Hematopoietic multipotent progenitor cell treated with erythropoietin and hydrocortisone succinate and interleukin-3 and kit ligand, for 6 days (in vitro differentiated cells): ENCODE results near the gene NBPF26.
A peak's percentile ranks its signal among the peaks of the same experiment; 100 is the strongest.
"Not testable (repeated sequence)": the region's sequence is repeated elsewhere in the genome, so short reads cannot be mapped to it uniquely, and the experiment has no call there.

ENCODE experiments used
- DNase-seq: peaks from one replicate; pipeline ENCODE4 v3.0.0-alpha.2; 2015

NBPF26 gene

GRCh38 chr1:120723715-120724402 is at the start of gene NBPF26:
NBPF26 (plus strand) TSS chr1:120723945.
- peak; percentile 80 for DNase-seq

- DNase-seq = not testable (repeated sequence)
Observed at GRCh38 chr1:120680106-120680819, 43.5 kb upstream of the NBPF26 start.

GRCh38 chr1:120680938-120681337 is 42.8 kb upstream of the NBPF26 start:
- not testable (repeated sequence) for DNase-seq

GRCh38 chr1:120684397-120684796 is 39.3 kb upstream of the NBPF26 start:
- not testable (repeated sequence) for DNase-seq

- not testable (repeated sequence) for DNase-seq
Observed at GRCh38 chr1:120685622-120686021, 38.1 kb upstream of the NBPF26 start.

- DNase-seq = not testable (repeated sequence)
Observed at GRCh38 chr1:120687250-120687649, 36.5 kb upstream of the NBPF26 start.

GRCh38 chr1:120700807-120701562 is 22.8 kb upstream of the NBPF26 start:
- DNase-seq = not testable (repeated sequence)

GRCh38 chr1:120723358-120723714 is 409 bp upstream of the NBPF26 start:
- DNase-seq = not testable (repeated sequence)

GRCh38 chr1:120724507-120724906 is 762 bp downstream of the NBPF26 start:
- not testable (repeated sequence) for DNase-seq

- DNase-seq = not testable (repeated sequence)
Observed at GRCh38 chr1:120728811-120729210, 5.1 kb downstream of the NBPF26 start.

- not testable (repeated sequence) for DNase-seq
Observed at GRCh38 chr1:120769090-120769489, 45.3 kb downstream of the NBPF26 start.

- peak; percentile 42 for DNase-seq
Observed at GRCh38 chr1:120805452-120805851, 81.7 kb downstream of the NBPF26 start.

- peak; percentile 43 for DNase-seq
Observed at GRCh38 chr1:120811822-120812221, 88.1 kb downstream of the NBPF26 start.

- DNase-seq = not testable (repeated sequence)
Observed at GRCh38 chr1:120825051-120825450, 101.3 kb downstream of the NBPF26 start.

GRCh38 chr1:120826623-120827022 is 102.9 kb downstream of the NBPF26 start:
- DNase-seq = not testable (repeated sequence)

- peak; percentile 89 for DNase-seq
Observed at GRCh38 chr1:120844186-120844944, 120.6 kb downstream of the NBPF26 start.

- not testable (repeated sequence) for DNase-seq
Observed at GRCh38 chr1:120844945-120845330, 121.2 kb downstream of the NBPF26 start.

- not testable (repeated sequence) for DNase-seq
Observed at GRCh38 chr1:120849400-120850286, 125.9 kb downstream of the NBPF26 start.

- peak; percentile 65 for DNase-seq
Observed at GRCh38 chr1:120850287-120850536, 126.5 kb downstream of the NBPF26 start.

GRCh38 chr1:120850537-120851421 is 127.0 kb downstream of the NBPF26 start:
- DNase-seq = peak; percentile 97

- not testable (repeated sequence) for DNase-seq
Observed at GRCh38 chr1:120858144-120858543, 134.4 kb downstream of the NBPF26 start.
